K562 (cell line): Measurements from ENCODE around the gene ZFYVE28. TPM values are rescaled to one million over a fixed set of nuclear protein-coding genes. Genes with fewer than 3 reads are reported as not detected.
A peak's percentile ranks its signal among the peaks of the same experiment; 100 is the strongest.

Experiments used
- ARID1B ChIP-seq: fragments of 450-650 bp; IDR thresholded peaks from 2 replicates; pipeline ENCODE4 v1.6.1; 2016; ENCODE audit warnings: antibody characterized with exemption, mild to moderate bottlenecking, inconsistent platforms
- BACH1 ChIP-seq: fragments of 200-800 bp; sonication (Bioruptor generic); IDR thresholded peaks from 2 replicates; pipeline ENCODE4 v1.6.1; 2016; ENCODE audit warnings: missing genetic modification characterization, missing compliant biosample characterization
- CC2D1A ChIP-seq: fragments of 450-650 bp; IDR thresholded peaks from 2 replicates; pipeline ENCODE4 v1.6.1; 2017; ENCODE audit warnings: mild to moderate bottlenecking
- CSDE1 ChIP-seq, 2 experiments: fragments of 450-650 bp; IDR thresholded peaks; 2 replicates each; pipeline ENCODE4 v1.6.1; 2016; ENCODE audit warnings: mild to moderate bottlenecking in 1 of 2
- HDAC8 ChIP-seq: fragments of 450-650 bp; IDR thresholded peaks from 2 replicates; pipeline ENCODE4 v1.6.1; 2016; ENCODE audit warnings: mild to moderate bottlenecking, missing genetic modification characterization, moderate library complexity, missing compliant biosample characterization
- JUND ChIP-seq, 2 experiments: IDR thresholded peaks; 2 replicates in 1 of 2; 3 replicates in 1 of 2; pipeline ENCODE4 v1.6.1; 2011; ENCODE audit warnings: borderline replicate concordance in 2 of 2, low read depth in 2 of 2, low read length in 2 of 2, improper control_type of control experiment in 1 of 2, missing biosample characterization in 1 of 2, missing genetic modification characterization in 1 of 2, missing genetic modification reagents in 1 of 2
- RAD21 ChIP-seq, 2 experiments: fragments of 250-450 bp in 1 of 2; fragments of 450-650 bp in 1 of 2; sonication (Bioruptor Pico) in 1 of 2; formaldehyde crosslinking in 1 of 2; IDR thresholded peaks in 1 of 2; conservative IDR thresholded peaks in 1 of 2; 2 replicates each; pipeline versions ENCODE4 v1.4.0 to v1.8.0; 2020 to 2022; ENCODE audit warnings: mild to moderate bottlenecking in 2 of 2, moderate library complexity in 1 of 2
- SOX6 ChIP-seq: fragments of 450-650 bp; IDR thresholded peaks from 2 replicates; pipeline ENCODE4 v1.6.1; 2014; ENCODE audit warnings: mild to moderate bottlenecking
- TBL1XR1 ChIP-seq, 2 experiments: IDR thresholded peaks; 2 replicates each; pipeline ENCODE4 v1.6.1; 2012; ENCODE audit warnings: improper control_type of control experiment in 2 of 2, low read length in 2 of 2, mild to moderate bottlenecking in 1 of 2
- ZBTB40 ChIP-seq, 2 experiments: fragments of 450-650 bp in 1 of 2; sonication (generic) in 1 of 2; formaldehyde crosslinking in 1 of 2; IDR thresholded peaks; 2 replicates each; pipeline versions ENCODE4 v1.7.1 to v1.9.0; 2016 to 2022; ENCODE audit warnings: inconsistent platforms in 1 of 2, mild to moderate bottlenecking in 1 of 2, missing genetic modification reagents in 1 of 2
- ZNF583 ChIP-seq: fragments of 250-450 bp; sonication (Bioruptor Pico); IDR thresholded peaks from 2 replicates; pipeline ENCODE4 v1.4.0; 2020
- polyA plus RNA-seq, 8 experiments: library from polyadenylated mRNA; depleted of rRNA in 4 of 8; stranded (reverse) in 5 of 8; unstranded in 3 of 8; fragments of >200 nt; fragmentation: Nextera tagmentation in 2 of 8; fragmentation: Illumina TruSeq in 1 of 8; extraction: Ambion mirVana in 2 of 8; extraction: Trizol in 1 of 8; gene quantifications; 2 replicates each; pipeline versions ENCODE4 v1.2.1 to v1.2.3, GENCODE V29; 2011 to 2014; ENCODE audit warnings: inconsistent platforms in 1 of 8, missing spikeins in 1 of 8
- total RNA-seq, 7 experiments: library from RNA; depleted of rRNA in 6 of 7; stranded (reverse); fragments of >200 nt in 6 of 7; fragmentation: Illumina TruSeq in 2 of 7; extraction: Trizol in 2 of 7; gene quantifications; 2 replicates each; pipeline versions ENCODE4 v1.2.1 to v1.2.3, GENCODE V29; 2011 to 2021; ENCODE audit warnings: low replicate concordance in 1 of 7
- TF ChIP-seq, protein P1 (sequence below): fragments of 150-350 bp; conservative IDR thresholded peaks from 2 replicates; pipeline ENCODE4 v1.6.1; 2014; ENCODE audit warnings: low read length
- TF ChIP-seq, protein P2 (sequence below), 3 experiments: fragments of 200-800 bp in 1 of 3; sonication (Bioruptor generic) in 1 of 3; sonication (generic) in 1 of 3; formaldehyde crosslinking in 1 of 3; IDR thresholded peaks; 2 replicates each; pipeline versions ENCODE4 v1.6.1 to v1.8.0; 2016 to 2022; ENCODE audit warnings: mild to moderate bottlenecking in 2 of 3, missing compliant biosample characterization in 2 of 3, missing genetic modification characterization in 2 of 3, missing genetic modification reagents in 1 of 3

Gene ZFYVE28
- total and polyA plus RNA-seq, 9 of the 15 experiments (the other 6 are each of a cell fraction or from before 2014, with no cell fraction given): 1.3 to 24.8 (median 8.9) TPM

DNA sequence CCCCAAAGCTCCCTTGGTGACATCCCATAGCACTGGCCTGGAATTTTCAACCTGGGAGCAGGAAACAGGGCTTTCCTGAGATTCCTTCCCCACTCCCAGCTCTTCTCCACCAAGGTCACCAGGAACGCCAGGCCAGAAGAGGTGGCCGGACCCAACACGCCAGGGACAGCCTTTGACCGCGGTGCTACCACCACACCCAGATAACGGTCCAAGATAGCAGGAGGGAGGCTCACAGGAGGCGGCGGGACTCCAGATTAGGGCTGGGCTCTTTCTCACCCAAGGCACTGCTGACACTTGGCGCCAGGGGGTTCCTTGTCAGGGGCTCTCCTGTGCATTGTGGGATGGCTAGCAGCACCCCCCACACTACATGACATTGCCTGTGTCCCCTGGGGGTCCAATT, 22.9 kb downstream of the ZFYVE28 start (continued):
- TF ChIP-seq ZBTB40 (IDR thresholded peaks at IDR 0.05) (no peak), ZBTB40 (CRISPR knock-in tag; IDR thresholded peaks at IDR 0.05) (no peak), RAD21 (CRISPR knock-in tag; conservative IDR thresholded peaks at IDR 0.05 in 1 of 2, IDR thresholded peaks at IDR 0.05 in 1 of 2) (peak; percentile 16 to 30; a peak in 3 of 4 replicates), CSDE1 (IDR thresholded peaks at IDR 0.05) (no peak), HDAC8 (tag) (no peak), TBL1XR1 (IDR thresholded peaks at IDR 0.05; ENCODE audit: low read length in 2 of 2) (peak in 1 of 2 experiments; percentile 40; a peak in 1 of 4 replicates), SOX6 (peak; percentile 67), CC2D1A (0 out of 2 replicates have a peak, but pooled peaks have one; percentile 29), ZNF583 (CRISPR knock-in tag) (peak; percentile 65; the same call in 1 of the 2 replicates), ARID1B (peak; percentile 81), JUND (IDR thresholded peaks at IDR 0.05; ENCODE audit: borderline replicate concordance, low read depth, low read length) (peak; percentile 61; the same call in 1 of the 2 replicates), JUND (tag; IDR thresholded peaks at IDR 0.05; ENCODE audit: borderline replicate concordance, low read depth, low read length) (peak; percentile 54; the same call in 1 of the 3 replicates), BACH1 (tag) (no peak)
- TF ChIP-seq, protein P1, sequence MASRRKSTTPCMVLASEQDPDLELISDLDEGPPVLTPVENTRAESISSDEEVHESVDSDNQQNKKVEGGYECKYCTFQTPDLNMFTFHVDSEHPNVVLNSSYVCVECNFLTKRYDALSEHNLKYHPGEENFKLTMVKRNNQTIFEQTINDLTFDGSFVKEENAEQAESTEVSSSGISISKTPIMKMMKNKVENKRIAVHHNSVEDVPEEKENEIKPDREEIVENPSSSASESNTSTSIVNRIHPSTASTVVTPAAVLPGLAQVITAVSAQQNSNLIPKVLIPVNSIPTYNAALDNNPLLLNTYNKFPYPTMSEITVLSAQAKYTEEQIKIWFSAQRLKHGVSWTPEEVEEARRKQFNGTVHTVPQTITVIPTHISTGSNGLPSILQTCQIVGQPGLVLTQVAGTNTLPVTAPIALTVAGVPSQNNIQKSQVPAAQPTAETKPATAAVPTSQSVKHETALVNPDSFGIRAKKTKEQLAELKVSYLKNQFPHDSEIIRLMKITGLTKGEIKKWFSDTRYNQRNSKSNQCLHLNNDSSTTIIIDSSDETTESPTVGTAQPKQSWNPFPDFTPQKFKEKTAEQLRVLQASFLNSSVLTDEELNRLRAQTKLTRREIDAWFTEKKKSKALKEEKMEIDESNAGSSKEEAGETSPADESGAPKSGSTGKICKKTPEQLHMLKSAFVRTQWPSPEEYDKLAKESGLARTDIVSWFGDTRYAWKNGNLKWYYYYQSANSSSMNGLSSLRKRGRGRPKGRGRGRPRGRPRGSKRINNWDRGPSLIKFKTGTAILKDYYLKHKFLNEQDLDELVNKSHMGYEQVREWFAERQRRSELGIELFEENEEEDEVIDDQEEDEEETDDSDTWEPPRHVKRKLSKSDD: no peak
- TF ChIP-seq, protein P2, sequence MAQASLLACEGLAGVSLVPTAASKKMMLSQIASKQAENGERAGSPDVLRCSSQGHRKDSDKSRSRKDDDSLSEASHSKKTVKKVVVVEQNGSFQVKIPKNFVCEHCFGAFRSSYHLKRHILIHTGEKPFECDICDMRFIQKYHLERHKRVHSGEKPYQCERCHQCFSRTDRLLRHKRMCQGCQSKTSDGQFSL (CRISPR knock-in tag; IDR thresholded peaks at IDR 0.05): 0 out of 2 replicates have a peak, but pooled peaks have one; percentile 34
- TF ChIP-seq, protein P2 (tag; IDR thresholded peaks at IDR 0.05): peak in 1 of 2 experiments; percentile 34; a peak in 1 of 4 replicates
